HG02884 (cell line): Measurements from ENCODE around the gene CFAP44.
"Not testable (repeated sequence)": the region's sequence is repeated elsewhere in the genome, so short reads cannot be mapped to it uniquely, and the experiment has no call there.

Source experiments
- ATAC-seq: cut with Tn5 transposase; IDR thresholded peaks from one replicate; pipeline ENCODE4 v1.9.1; 2021; ENCODE audit warnings: mild to moderate bottlenecking, moderate library complexity; ENCODE audit not compliant: unreplicated experiment

Gene CFAP44

GRCh38 chr3:113441051-113441770, at the start of gene CFAP44:
Gene CFAP44, minus strand, starts transcription at chr3:113441493. Its CDS starts 7,829 bp downstream, at chr3:113433664.
- peak; percentile 74 for ATAC-seq

- ATAC-seq, result no peak
Observed at GRCh38 chr3:113485161-113485609, 43.9 kb upstream of the CFAP44 start.

GRCh38 chr3:113468539-113468938, 27.2 kb upstream of the CFAP44 start:
- no peak for ATAC-seq

GRCh38 chr3:113461488-113461887, 20.2 kb upstream of the CFAP44 start:
- ATAC-seq, result no peak

- not testable (repeated sequence) for ATAC-seq
Observed at GRCh38 chr3:113458554-113458953, 17.3 kb upstream of the CFAP44 start.

GRCh38 chr3:113455446-113455845, 14.2 kb upstream of the CFAP44 start:
- ATAC-seq, result no peak

GRCh38 chr3:113454630-113455029, 13.3 kb upstream of the CFAP44 start:
- ATAC-seq, result no peak

- no peak for ATAC-seq
Observed at GRCh38 chr3:113454057-113454456, 12.8 kb upstream of the CFAP44 start.

GRCh38 chr3:113450911-113451310, 9.6 kb upstream of the CFAP44 start:
- ATAC-seq, result no peak

GRCh38 chr3:113439606-113440005, 1.7 kb downstream of the CFAP44 start:
- no peak for ATAC-seq

- no peak for ATAC-seq
Observed at GRCh38 chr3:113438224-113438623, 3.1 kb downstream of the CFAP44 start.

- ATAC-seq, result no peak
Observed at GRCh38 chr3:113437411-113437810, 3.9 kb downstream of the CFAP44 start.

GRCh38 chr3:113436809-113437208, 4.5 kb downstream of the CFAP44 start:
- ATAC-seq, result no peak

GRCh38 chr3:113431811-113432210, 9.5 kb downstream of the CFAP44 start:
- no peak for ATAC-seq

GRCh38 chr3:113428581-113428980, 12.7 kb downstream of the CFAP44 start:
- ATAC-seq, result no peak

GRCh38 chr3:113423699-113424098, 17.6 kb downstream of the CFAP44 start:
- ATAC-seq, result no peak

GRCh38 chr3:113421082-113421481, 20.2 kb downstream of the CFAP44 start:
- ATAC-seq, result no peak

GRCh38 chr3:113409676-113410075, 31.6 kb downstream of the CFAP44 start:
- no peak for ATAC-seq

- ATAC-seq, result no peak
Observed at GRCh38 chr3:113405180-113405579, 36.1 kb downstream of the CFAP44 start.

- ATAC-seq, result no peak
Observed at GRCh38 chr3:113404637-113405036, 36.7 kb downstream of the CFAP44 start.
